ENCODE data around the gene EEF2KMT. TPM values are rescaled to one million over a fixed set of nuclear protein-coding genes. Genes with fewer than 3 reads are reported as not detected.
A peak's percentile ranks its signal among the peaks of the same experiment; 100 is the strongest.
"Not testable (repeated sequence)": the region's sequence is repeated elsewhere in the genome, so short reads cannot be mapped to it uniquely, and the experiment has no call there.

Gene EEF2KMT, protein sequence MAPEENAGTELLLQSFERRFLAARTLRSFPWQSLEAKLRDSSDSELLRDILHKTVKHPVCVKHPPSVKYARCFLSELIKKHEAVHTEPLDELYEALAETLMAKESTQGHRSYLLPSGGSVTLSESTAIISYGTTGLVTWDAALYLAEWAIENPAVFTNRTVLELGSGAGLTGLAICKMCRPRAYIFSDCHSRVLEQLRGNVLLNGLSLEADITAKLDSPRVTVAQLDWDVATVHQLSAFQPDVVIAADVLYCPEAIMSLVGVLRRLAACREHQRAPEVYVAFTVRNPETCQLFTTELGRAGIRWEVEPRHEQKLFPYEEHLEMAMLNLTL
- total RNA-seq (2014; rRNA removed; shearing (Covaris generic); ENCODE audit: low replicate concordance) = 16.6 and 17.6 TPM in 2 replicates

DNA sequence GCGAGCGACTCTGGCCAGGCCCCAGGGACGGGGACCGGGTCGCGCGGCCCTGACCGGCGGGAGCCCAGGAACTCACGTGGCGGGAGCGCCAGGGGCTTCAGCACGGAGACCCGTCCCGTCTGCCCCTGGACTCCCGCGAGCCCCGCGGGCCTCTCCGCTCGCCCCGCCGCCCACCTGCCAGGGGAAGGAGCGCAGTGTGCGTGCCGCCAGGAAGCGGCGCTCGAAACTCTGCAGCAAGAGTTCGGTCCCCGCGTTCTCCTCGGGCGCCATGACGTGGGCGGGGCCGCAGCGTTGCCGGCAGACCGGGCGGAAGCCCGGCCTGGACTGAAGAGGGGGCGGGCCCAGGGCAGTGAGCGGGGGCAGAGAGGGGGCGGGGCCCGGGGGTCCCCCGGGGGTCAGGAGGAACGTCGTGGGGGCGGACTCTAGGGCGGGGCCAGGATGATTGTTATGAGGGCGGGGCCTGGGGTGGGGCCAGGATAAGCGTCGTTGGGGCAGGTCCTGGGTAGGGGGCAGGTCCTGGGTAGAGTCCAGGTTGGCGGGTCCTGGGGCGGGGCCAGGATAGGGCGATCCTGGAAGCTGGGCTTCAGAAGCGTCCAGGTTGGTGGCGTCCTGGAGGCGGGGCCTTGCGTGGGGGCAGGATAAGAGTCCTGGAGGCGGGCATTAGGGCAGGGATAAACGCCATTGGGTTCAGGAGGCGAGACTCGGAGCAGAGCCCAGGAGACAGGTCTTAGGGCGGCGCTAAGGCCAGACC, at the start of gene EEF2KMT:
Gene EEF2KMT (minus strand): TSS at position 326 of the 751 bp plus-strand sequence. CDS start 56 bp downstream, at position 270.
- Histone ChIP-seq H3K9ac (ENCODE audit: low read length) (peak within 1 kb of the TSS; percentile 86), H3K4me2 (ENCODE audit: low read depth, low read length, poor library complexity, severe bottlenecking) (peak within 1 kb of the TSS; percentile 87), H2AFZ (ENCODE audit: low read length) (peak within 1 kb of the TSS; percentile 43; the same call in 1 of the 2 replicates), H3K79me2 (ENCODE audit: low read length) (peaks cover 13% of the 10 kb centered on the region), H3K27ac (ENCODE audit: low read length) (peak within 1 kb of the TSS; percentile 49; the same call in 1 of the 2 replicates), H3K4me3 (ENCODE audit: low read length) (peak within 1 kb of the TSS; percentile 86), H3K4me1 (ENCODE audit: low read length) (peaks cover 11% of the 10 kb centered on the region)
- not testable (repeated sequence) for H3K36me3 ChIP-seq (ENCODE audit: insufficient read depth, low read length); H3K9me2 ChIP-seq (replicated peaks; ENCODE audit: insufficient read depth, low read length); H4K20me1 ChIP-seq (ENCODE audit: insufficient read depth, low read depth, low read length); H3K27me3 ChIP-seq (ENCODE audit: low read length); H3K9me3 ChIP-seq (ENCODE audit: low read length)
- DNase-seq = peak; percentile 99

- not testable (repeated sequence) for H4K20me1 ChIP-seq (ENCODE audit: insufficient read depth, low read depth, low read length); H3K4me2 ChIP-seq (ENCODE audit: low read depth, low read length, poor library complexity, severe bottlenecking); H3K9ac ChIP-seq (ENCODE audit: low read length); H2AFZ ChIP-seq (ENCODE audit: low read length); H3K36me3 ChIP-seq (ENCODE audit: insufficient read depth, low read length); H3K27ac ChIP-seq (ENCODE audit: low read length); H3K4me3 ChIP-seq (ENCODE audit: low read length); H3K79me2 ChIP-seq (ENCODE audit: low read length); DNase-seq; H3K27me3 ChIP-seq (ENCODE audit: low read length); H3K4me1 ChIP-seq (ENCODE audit: low read length); H3K9me3 ChIP-seq (ENCODE audit: low read length); H3K9me2 ChIP-seq (replicated peaks; ENCODE audit: insufficient read depth, low read length)
These were observed 47.0 kb upstream of the EEF2KMT start for GRCh38 chr16:5144621-5144956.

GRCh38 chr16:5143761-5144620, 46.4 kb upstream of the EEF2KMT start:
- Histone ChIP-seq H3K36me3 (ENCODE audit: insufficient read depth, low read length) (no peaks in the 10 kb centered on the region), H3K9me3 (ENCODE audit: low read length) (no peaks in the 10 kb centered on the region), H3K27me3 (ENCODE audit: low read length) (no peaks in the 10 kb centered on the region), H3K9me2 (replicated peaks; ENCODE audit: insufficient read depth, low read length) (no peaks in the 10 kb centered on the region), H3K9ac (ENCODE audit: low read length) (no peak overlapping the region), H3K27ac (ENCODE audit: low read length) (no peak overlapping the region), H4K20me1 (ENCODE audit: insufficient read depth, low read depth, low read length) (no peaks in the 10 kb centered on the region), H3K4me1 (ENCODE audit: low read length) (no peaks in the 10 kb centered on the region), H3K79me2 (ENCODE audit: low read length) (no peaks in the 10 kb centered on the region), H3K4me3 (ENCODE audit: low read length) (no peak overlapping the region), H3K4me2 (ENCODE audit: low read depth, low read length, poor library complexity, severe bottlenecking) (no peak overlapping the region), H2AFZ (ENCODE audit: low read length) (no peak overlapping the region)
- no peak for DNase-seq

- not testable (repeated sequence) for H2AFZ ChIP-seq (ENCODE audit: low read length); DNase-seq; H3K27me3 ChIP-seq (ENCODE audit: low read length); H3K27ac ChIP-seq (ENCODE audit: low read length); H3K4me2 ChIP-seq (ENCODE audit: low read depth, low read length, poor library complexity, severe bottlenecking); H3K79me2 ChIP-seq (ENCODE audit: low read length); H3K9me2 ChIP-seq (replicated peaks; ENCODE audit: insufficient read depth, low read length); H3K4me1 ChIP-seq (ENCODE audit: low read length); H3K4me3 ChIP-seq (ENCODE audit: low read length); H3K36me3 ChIP-seq (ENCODE audit: insufficient read depth, low read length); H4K20me1 ChIP-seq (ENCODE audit: insufficient read depth, low read depth, low read length); H3K9ac ChIP-seq (ENCODE audit: low read length); H3K9me3 ChIP-seq (ENCODE audit: low read length)
These were observed 42.6 kb upstream of the EEF2KMT start for GRCh38 chr16:5140151-5140550.

DNA sequence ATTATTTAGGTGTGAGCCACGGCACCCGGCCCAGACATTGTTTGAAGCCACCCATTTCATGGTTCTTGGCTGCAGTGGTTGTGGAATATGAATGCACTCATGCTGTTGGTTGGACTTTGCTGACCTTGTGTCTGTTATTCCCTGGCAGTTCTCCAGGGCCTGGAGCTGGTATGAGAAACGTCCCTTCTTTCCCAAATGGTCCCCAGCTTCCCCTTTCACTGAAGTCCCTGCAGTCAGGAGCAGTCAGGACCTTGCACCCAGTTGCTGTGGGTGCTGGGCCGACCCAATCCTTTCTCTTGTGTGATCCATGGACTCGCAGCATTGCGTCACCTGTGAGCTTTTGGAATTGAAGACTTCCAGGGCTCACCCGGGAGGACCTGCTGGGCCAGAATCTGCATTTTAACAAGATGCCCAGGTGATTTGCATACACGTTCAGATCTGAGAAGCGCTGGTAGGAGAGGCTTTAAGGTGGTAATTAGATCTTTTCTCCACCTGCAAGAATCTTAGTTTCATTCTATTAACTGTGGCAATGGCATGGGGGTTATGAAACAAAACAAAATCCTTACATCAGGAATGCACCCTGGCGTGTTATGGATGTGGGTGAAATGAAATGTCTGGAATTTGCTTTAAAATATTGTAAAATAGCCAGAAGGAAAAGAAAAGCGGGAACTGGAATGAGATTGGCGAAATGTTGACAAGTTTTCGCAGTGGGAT, 37.3 kb upstream of the EEF2KMT start:
- not testable (repeated sequence) for H3K27me3 ChIP-seq (ENCODE audit: low read length); H3K9me2 ChIP-seq (replicated peaks; ENCODE audit: insufficient read depth, low read length); H3K27ac ChIP-seq (ENCODE audit: low read length); H4K20me1 ChIP-seq (ENCODE audit: insufficient read depth, low read depth, low read length); H3K4me1 ChIP-seq (ENCODE audit: low read length); H3K36me3 ChIP-seq (ENCODE audit: insufficient read depth, low read length); H3K4me3 ChIP-seq (ENCODE audit: low read length); H2AFZ ChIP-seq (ENCODE audit: low read length); H3K9me3 ChIP-seq (ENCODE audit: low read length); DNase-seq; H3K79me2 ChIP-seq (ENCODE audit: low read length); H3K9ac ChIP-seq (ENCODE audit: low read length); H3K4me2 ChIP-seq (ENCODE audit: low read depth, low read length, poor library complexity, severe bottlenecking)

- H3K9me3 ChIP-seq (ENCODE audit: low read length); H4K20me1 ChIP-seq (ENCODE audit: insufficient read depth, low read depth, low read length); H3K36me3 ChIP-seq (ENCODE audit: insufficient read depth, low read length); H3K27me3 ChIP-seq (ENCODE audit: low read length); H2AFZ ChIP-seq (ENCODE audit: low read length); H3K27ac ChIP-seq (ENCODE audit: low read length); H3K4me1 ChIP-seq (ENCODE audit: low read length); H3K4me2 ChIP-seq (ENCODE audit: low read depth, low read length, poor library complexity, severe bottlenecking); H3K9me2 ChIP-seq (replicated peaks; ENCODE audit: insufficient read depth, low read length); H3K9ac ChIP-seq (ENCODE audit: low read length); H3K79me2 ChIP-seq (ENCODE audit: low read length); H3K4me3 ChIP-seq (ENCODE audit: low read length); DNase-seq: not testable (repeated sequence)
These were observed 35.5 kb upstream of the EEF2KMT start for GRCh38 chr16:5132915-5133600.

DNA sequence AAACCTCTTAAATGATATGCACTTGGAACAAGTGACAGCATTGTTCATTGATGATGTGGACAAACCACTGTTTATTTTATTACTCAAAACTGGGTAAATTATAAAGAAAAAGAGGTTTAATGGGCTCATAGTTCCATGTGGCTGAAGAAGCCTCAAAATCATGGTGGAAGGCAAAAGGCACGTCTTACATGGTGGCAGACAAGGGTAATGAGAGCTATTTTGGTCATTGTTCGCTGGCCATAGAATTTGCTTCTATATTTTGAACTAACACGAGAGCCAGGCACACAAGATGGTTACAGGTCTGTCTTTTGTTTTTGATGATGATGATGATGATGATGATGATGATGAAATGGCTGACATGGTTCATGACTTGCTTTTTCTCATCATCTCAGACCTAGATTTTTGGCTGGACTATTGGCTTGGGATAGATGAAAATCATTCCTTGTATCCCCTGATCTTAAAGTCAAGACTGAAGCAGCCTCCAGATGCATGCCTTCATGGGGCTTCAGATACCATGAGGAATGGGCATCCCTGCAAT, 33.9 kb upstream of the EEF2KMT start:
- not testable (repeated sequence) for H3K27ac ChIP-seq (ENCODE audit: low read length); H3K9ac ChIP-seq (ENCODE audit: low read length); H3K79me2 ChIP-seq (ENCODE audit: low read length); H3K4me1 ChIP-seq (ENCODE audit: low read length); H3K27me3 ChIP-seq (ENCODE audit: low read length); H2AFZ ChIP-seq (ENCODE audit: low read length); H3K4me2 ChIP-seq (ENCODE audit: low read depth, low read length, poor library complexity, severe bottlenecking); H3K9me2 ChIP-seq (replicated peaks; ENCODE audit: insufficient read depth, low read length); H3K36me3 ChIP-seq (ENCODE audit: insufficient read depth, low read length); H3K9me3 ChIP-seq (ENCODE audit: low read length); H3K4me3 ChIP-seq (ENCODE audit: low read length); DNase-seq; H4K20me1 ChIP-seq (ENCODE audit: insufficient read depth, low read depth, low read length)
